ENCODE measurements around the gene LIPM.

GRCh38 chr10:88763441-88763840 lies 39.1 kb upstream of the LIPM start:
- TF ChIP-seq CTCF (IDR thresholded peaks at IDR 0.05 in 4 of 5, conservative IDR thresholded peaks at IDR 0.05 in 1 of 5) (no peak), POLR2A (IDR thresholded peaks at IDR 0.05) (no peak)

Data from gastrocnemius medialis (tissue), 4 donors.